ENCODE data around the gene BCL2L2. TPM values are rescaled to one million over a fixed set of nuclear protein-coding genes. Genes with fewer than 3 reads are reported as not detected.

BCL2L2 gene
- total and polyA plus RNA-seq, 2 of the 8 experiments (the other 6 are each of a cell fraction or from before 2014, with no cell fraction given) = 9.3 to 13.8 TPM

- Histone ChIP-seq H3K79me2 (ENCODE audit: control insufficient read depth in 1 of 2, insufficient read depth in 2 of 2, low read length in 2 of 2) (no peaks in the 10 kb centered on the region), H4K8ac (ENCODE audit: extremely low read depth, insufficient read depth, low read length) (no peak overlapping the region)
- no peak for DNase-seq (ENCODE audit: low read depth in 1 of 2, low spot score in 2 of 2)
These were observed 48.4 kb downstream of the BCL2L2 start for GRCh38 chr14:23354990-23355389.

More at GRCh38 chr14:23354990-23355389, 48.4 kb downstream of the BCL2L2 start:
- POLR2A ChIA-PET (ENCODE audit: partially characterized antibody) = interaction anchor here (0.6 to 6.4 kb wide), 4 partner anchors 9 to 193 kb away, joined by 3 to 73 read pairs (median 14); partner anchors contain the start of genes EFS and PABPN1
- H3K18ac ChIP-seq (ENCODE audit: extremely low read depth, low read length) = no peak overlapping the region
- FAIRE-seq = no peak
- no peak overlapping the region for H3K27ac ChIP-seq (ENCODE audit: low read depth, low read length)
- no peak overlapping the region for H2AK5ac ChIP-seq (ENCODE audit: low read depth, low read length)
- H3K9ac ChIP-seq (replicated peaks in 1 of 4; ENCODE audit: extremely low read depth in 1 of 4, low read depth in 3 of 4, low read length in 3 of 4) = no peak overlapping the region
- no peak overlapping the region for H2BK12ac ChIP-seq (ENCODE audit: low read depth, low read length)
- no peaks in the 10 kb centered on the region for H3K79me1 ChIP-seq (ENCODE audit: low read depth, low read length)
- no peak for TF ChIP-seq CHD1 (IDR thresholded peaks at IDR 0.05; ENCODE audit: low read depth, low read length)
- TF ChIP-seq POLR2AphosphoS5 (IDR thresholded peaks at IDR 0.05; ENCODE audit: low read depth, low read length) = peak; percentile 62; the same call in 1 of the 2 replicates
- H2BK5ac ChIP-seq (ENCODE audit: low read depth, low read length) = no peak overlapping the region
- no peak overlapping the region for H2AFZ ChIP-seq (ENCODE audit: low read length)
- no peak overlapping the region for H3K56ac ChIP-seq (replicated peaks; ENCODE audit: insufficient read length, low read depth, low read length)
- peaks cover 10% of the 10 kb centered on the region for H3K23me2 ChIP-seq (ENCODE audit: low read depth, low read length)
- no peak overlapping the region for H4K5ac ChIP-seq (ENCODE audit: insufficient read length, low read depth, low read length)
- peaks cover 0 to 14% (median 10%) of the 10 kb centered on the region in 4 experiments; a peak in 6 of 7 replicates for H3K27me3 ChIP-seq (replicated peaks in 1 of 4; ENCODE audit: control insufficient read depth in 3 of 4, extremely low read depth in 1 of 4, insufficient read depth in 3 of 4, low read length in 3 of 4)
- CTCF ChIA-PET (ENCODE audit: partially characterized antibody) = interaction anchor here (0.9 to 20.9 kb wide), 6 partner anchors 9 to 123 kb away, joined by 3 to 333 read pairs (median 7); partner anchors contain the start of genes CMTM5 and IL25
- H3K4me2 ChIP-seq (ENCODE audit: insufficient read depth in 1 of 2, low read depth in 2 of 2, low read length in 2 of 2) = no peak overlapping the region
- H3K23ac ChIP-seq (ENCODE audit: insufficient read length) = no peak overlapping the region
- no peak overlapping the region for H2BK15ac ChIP-seq (ENCODE audit: low read length)
- H2BK20ac ChIP-seq (ENCODE audit: low read length) = no peak overlapping the region
- H3K4me3 ChIP-seq (ENCODE audit: extremely low read depth in 1 of 4, insufficient read depth in 2 of 4, low read depth in 3 of 4, low read length in 4 of 4) = no peak overlapping the region
- H3K36me3 ChIP-seq (ENCODE audit: control insufficient read depth in 2 of 4, insufficient read depth in 4 of 4, low read length in 3 of 4) = peaks cover 0 to 22% (median 8%) of the 10 kb centered on the region in 4 experiments; a peak in 4 of 8 replicates
- peaks cover 0 to 3% of the 10 kb centered on the region in 2 experiments for H4K20me1 ChIP-seq (replicated peaks in 1 of 2; ENCODE audit: control insufficient read depth in 1 of 2, insufficient read depth in 2 of 2, low read length in 2 of 2)
- no peaks in the 10 kb centered on the region for H3K9me3 ChIP-seq (ENCODE audit: insufficient read depth in 2 of 2, low read depth in 1 of 2, low read length in 1 of 2)
- H3K4me1 ChIP-seq (replicated peaks in 1 of 4; ENCODE audit: control insufficient read depth in 3 of 4, insufficient read depth in 4 of 4, low read length in 3 of 4) = peaks cover 0 to 3% (median 2%) of the 10 kb centered on the region in 4 experiments; a peak in 4 of 7 replicates
- no peak overlapping the region for H2BK120ac ChIP-seq (replicated peaks; ENCODE audit: low read depth, low read length)
- no peak overlapping the region for H3K14ac ChIP-seq (ENCODE audit: insufficient read length)
- WGBS, 2 experiments (ENCODE audit: extremely low coverage in 1 of 2, insufficient coverage in 1 of 2, insufficient read length in 1 of 2, insufficient replicate concordance in 2 of 2, low coverage in 1 of 2, low lambda C conversion rate in 2 of 2, missing lambda C conversion rate in 1 of 2) = 90% methylated on average over 6 of the region's 6 CpGs; no CpG with 5 or more reads in 1 of the 2 experiments
- no peak overlapping the region for H3K4ac ChIP-seq (replicated peaks; ENCODE audit: insufficient read length, low read depth, low read length)
- H4K91ac ChIP-seq (replicated peaks; ENCODE audit: insufficient read length, low read length) = no peak overlapping the region

All from H1 (cell line).